ENCODE results near the gene AOC1. TPM values are rescaled to one million over a fixed set of nuclear protein-coding genes. Genes with fewer than 3 reads are reported as not detected.
A peak's percentile ranks its signal among the peaks of the same experiment; 100 is the strongest.

AOC1 gene
- total RNA-seq, 3 donors from 2014 or later = 249 to 756 (median 606) TPM

- no peak for ATAC-seq
- Histone ChIP-seq H3K9me3 (no peaks in the 10 kb centered on the region), H3K4me1 (ENCODE audit: low read depth) (peaks cover 20% of the 10 kb centered on the region), H3K36me3 (ENCODE audit: low read depth) (no peaks in the 10 kb centered on the region), H3K4me3 (no peak overlapping the region)
- TF ChIP-seq CTCF (IDR thresholded peaks at IDR 0.05) = no peak
- intact Hi-C loops (cut with DNase I, micrococcal nuclease) = no loop called here
- DNase-seq = no peak
These were observed 22.9 kb upstream of the AOC1 start for GRCh38 chr7:150829426-150829825.

GRCh38 chr7:150830937-150831336 lies 21.4 kb upstream of the AOC1 start:
- Histone ChIP-seq H3K4me1 (ENCODE audit: low read depth) (peaks cover 13% of the 10 kb centered on the region), H3K9me3 (no peaks in the 10 kb centered on the region), H3K4me3 (no peak overlapping the region), H3K36me3 (ENCODE audit: low read depth) (no peaks in the 10 kb centered on the region)
- ATAC-seq (peak; percentile 94), DNase-seq (peak; percentile 73 to 83 (median 76))
- intact Hi-C loops (cut with DNase I, micrococcal nuclease) = no loop called here
- TF ChIP-seq CTCF (IDR thresholded peaks at IDR 0.05) = no peak

- ATAC-seq (no peak), DNase-seq (no peak)
- intact Hi-C loops (cut with DNase I, micrococcal nuclease) = no loop called here
- no peaks in the 10 kb centered on the region for H3K36me3 ChIP-seq (ENCODE audit: low read depth)
- H3K4me3 ChIP-seq = no peak overlapping the region
- peaks cover 9% of the 10 kb centered on the region for H3K4me1 ChIP-seq (ENCODE audit: low read depth)
- no peaks in the 10 kb centered on the region for H3K9me3 ChIP-seq
- TF ChIP-seq CTCF (IDR thresholded peaks at IDR 0.05) = no peak
These were observed 20.5 kb upstream of the AOC1 start for GRCh38 chr7:150831851-150832250.

GRCh38 chr7:150835019-150835418 lies 17.3 kb upstream of the AOC1 start:
- intact Hi-C loops (cut with DNase I, micrococcal nuclease) = no loop called here
- no peak overlapping the region for H3K4me3 ChIP-seq
- no peak for DNase-seq
- peaks cover 8% of the 10 kb centered on the region for H3K4me1 ChIP-seq (ENCODE audit: low read depth)
- H3K9me3 ChIP-seq = no peaks in the 10 kb centered on the region
- TF ChIP-seq CTCF (IDR thresholded peaks at IDR 0.05) = no peak
- ATAC-seq = no peak
- H3K36me3 ChIP-seq (ENCODE audit: low read depth) = no peaks in the 10 kb centered on the region

GRCh38 chr7:150835702-150836280 lies 16.5 kb upstream of the AOC1 start:
- H3K36me3 ChIP-seq (ENCODE audit: low read depth) = no peaks in the 10 kb centered on the region
- H3K4me1 ChIP-seq (ENCODE audit: low read depth) = peaks cover under 1% of the 10 kb centered on the region
- H3K4me3 ChIP-seq = no peak overlapping the region
- no peaks in the 10 kb centered on the region for H3K9me3 ChIP-seq
- ATAC-seq (no peak), DNase-seq (no peak)
- TF ChIP-seq CTCF (IDR thresholded peaks at IDR 0.05) = no peak
- intact Hi-C loops (cut with DNase I, micrococcal nuclease) = no loop called here
